Measurements from ENCODE around the gene TRIM46. TPM values are rescaled to one million over a fixed set of nuclear protein-coding genes. Genes with fewer than 3 reads are reported as not detected.
"Not testable (repeated sequence)": the region's sequence is repeated elsewhere in the genome, so short reads cannot be mapped to it uniquely, and the experiment has no call there.

TRIM46 gene
- total RNA-seq, 1 experiment from 2014 or later, result 1.0 TPM

GRCh38 chr1:155184835-155185782 is 11.5 kb downstream of the TRIM46 start:
- DNase-seq, result peak; percentile 35 to 42
- no peaks in the 10 kb centered on the region for H3K27me3 ChIP-seq
- no peak overlapping the region for H3K27ac ChIP-seq
- no peaks in the 10 kb centered on the region for H3K36me3 ChIP-seq
- H3K4me3 ChIP-seq, result no peak overlapping the region
- H3K4me1 ChIP-seq, result peaks cover 3% of the 10 kb centered on the region; the same call in 1 of the 2 replicates
- no peaks in the 10 kb centered on the region for H3K9me3 ChIP-seq (replicated peaks)

GRCh38 chr1:155185783-155186066 is 12.1 kb downstream of the TRIM46 start:
- no peak overlapping the region for H3K4me3 ChIP-seq
- H3K36me3 ChIP-seq, result no peaks in the 10 kb centered on the region
- H3K27me3 ChIP-seq, result no peaks in the 10 kb centered on the region
- H3K9me3 ChIP-seq (replicated peaks), result no peaks in the 10 kb centered on the region
- H3K27ac ChIP-seq, result no peak overlapping the region
- no peak for DNase-seq
- H3K4me1 ChIP-seq, result peaks cover 3% of the 10 kb centered on the region; the same call in 1 of the 2 replicates

GRCh38 chr1:155186067-155186793 is 12.6 kb downstream of the TRIM46 start:
- Histone ChIP-seq H3K9me3 (replicated peaks) (no peaks in the 10 kb centered on the region), H3K4me1 (peaks cover 3% of the 10 kb centered on the region; the same call in 1 of the 2 replicates), H3K36me3 (no peaks in the 10 kb centered on the region), H3K4me3 (no peak overlapping the region), H3K27ac (no peak overlapping the region), H3K27me3 (no peaks in the 10 kb centered on the region)
- no peak for DNase-seq

GRCh38 chr1:155186794-155187455 is 13.3 kb downstream of the TRIM46 start:
- H3K36me3 ChIP-seq, result no peaks in the 10 kb centered on the region
- H3K27ac ChIP-seq, result no peak overlapping the region
- peaks cover 3% of the 10 kb centered on the region; the same call in 1 of the 2 replicates for H3K4me1 ChIP-seq
- H3K4me3 ChIP-seq, result no peak overlapping the region
- DNase-seq, result no peak
- H3K27me3 ChIP-seq, result no peaks in the 10 kb centered on the region
- H3K9me3 ChIP-seq (replicated peaks), result no peaks in the 10 kb centered on the region

GRCh38 chr1:155187456-155187891 is 13.8 kb downstream of the TRIM46 start:
- no peak for DNase-seq
- no peaks in the 10 kb centered on the region for H3K36me3 ChIP-seq
- H3K4me1 ChIP-seq, result peaks cover 3% of the 10 kb centered on the region; the same call in 1 of the 2 replicates
- no peaks in the 10 kb centered on the region for H3K27me3 ChIP-seq
- no peaks in the 10 kb centered on the region for H3K9me3 ChIP-seq (replicated peaks)
- H3K27ac ChIP-seq, result no peak overlapping the region
- H3K4me3 ChIP-seq, result no peak overlapping the region

- Histone ChIP-seq H3K36me3 (no peaks in the 10 kb centered on the region), H3K4me3 (no peak overlapping the region), H3K27ac (no peak overlapping the region), H3K4me1 (peaks cover 3% of the 10 kb centered on the region; the same call in 1 of the 2 replicates), H3K9me3 (replicated peaks) (no peaks in the 10 kb centered on the region), H3K27me3 (no peaks in the 10 kb centered on the region)
- DNase-seq, result no peak
These were observed 14.6 kb downstream of the TRIM46 start for GRCh38 chr1:155188268-155188667.

- not testable (repeated sequence) for DNase-seq, H3K36me3 ChIP-seq
These were observed 16.3 kb downstream of the TRIM46 start for GRCh38 chr1:155189926-155190325.

GRCh38 chr1:155191904-155192303 is 18.3 kb downstream of the TRIM46 start:
- Histone ChIP-seq H3K27me3 (no peaks in the 10 kb centered on the region), H3K27ac (no peak overlapping the region), H3K4me1 (peaks cover 3% of the 10 kb centered on the region; the same call in 1 of the 2 replicates), H3K36me3 (no peaks in the 10 kb centered on the region), H3K4me3 (no peak overlapping the region), H3K9me3 (replicated peaks) (no peaks in the 10 kb centered on the region)
- no peak for DNase-seq

More at GRCh38 chr1:155189926-155190325, 16.3 kb downstream of the TRIM46 start:
- not testable (repeated sequence) for H3K4me3 ChIP-seq; H3K27ac ChIP-seq; H3K9me3 ChIP-seq (replicated peaks); H3K4me1 ChIP-seq; H3K27me3 ChIP-seq

GRCh38 chr1:155192346-155193274 is 19.0 kb downstream of the TRIM46 start:
- peak overlapping the region; percentile 56 for H3K4me3 ChIP-seq
- H3K9me3 ChIP-seq (replicated peaks), result no peaks in the 10 kb centered on the region
- no peaks in the 10 kb centered on the region for H3K27me3 ChIP-seq
- peaks cover 3% of the 10 kb centered on the region; the same call in 1 of the 2 replicates for H3K4me1 ChIP-seq
- no peaks in the 10 kb centered on the region for H3K36me3 ChIP-seq
- DNase-seq, result peak in 1 of 2 experiments; percentile 54
- peak overlapping the region; percentile 62; the same call in 1 of the 2 replicates for H3K27ac ChIP-seq

- H3K36me3 ChIP-seq, result no peaks in the 10 kb centered on the region
- no peaks in the 10 kb centered on the region for H3K27me3 ChIP-seq
- H3K4me3 ChIP-seq, result peak overlapping the region; percentile 56
- peaks cover 3% of the 10 kb centered on the region; the same call in 1 of the 2 replicates for H3K4me1 ChIP-seq
- peak; percentile 90 to 93 for DNase-seq
- H3K27ac ChIP-seq, result peak overlapping the region; percentile 62
- H3K9me3 ChIP-seq (replicated peaks), result no peaks in the 10 kb centered on the region
These were observed 19.8 kb downstream of the TRIM46 start for GRCh38 chr1:155193275-155193990.

GRCh38 chr1:155193991-155194240 is 20.3 kb downstream of the TRIM46 start:
- not testable (repeated sequence) for H3K36me3 ChIP-seq; H3K4me1 ChIP-seq; DNase-seq; H3K27me3 ChIP-seq; H3K9me3 ChIP-seq (replicated peaks)
- Histone ChIP-seq H3K4me3 (peak overlapping the region; percentile 56), H3K27ac (peak overlapping the region; percentile 62)

GRCh38 chr1:155195201-155196102 is 21.8 kb downstream of the TRIM46 start:
- Histone ChIP-seq H3K27ac (no peak overlapping the region), H3K4me1 (peaks cover 3% of the 10 kb centered on the region; the same call in 1 of the 2 replicates), H3K27me3 (no peaks in the 10 kb centered on the region), H3K4me3 (peak overlapping the region; percentile 56), H3K36me3 (no peaks in the 10 kb centered on the region), H3K9me3 (replicated peaks) (no peaks in the 10 kb centered on the region)
- DNase-seq, result no peak
